ENCODE measurements around the gene MFSD12.

- TF ChIP-seq, protein P1, sequence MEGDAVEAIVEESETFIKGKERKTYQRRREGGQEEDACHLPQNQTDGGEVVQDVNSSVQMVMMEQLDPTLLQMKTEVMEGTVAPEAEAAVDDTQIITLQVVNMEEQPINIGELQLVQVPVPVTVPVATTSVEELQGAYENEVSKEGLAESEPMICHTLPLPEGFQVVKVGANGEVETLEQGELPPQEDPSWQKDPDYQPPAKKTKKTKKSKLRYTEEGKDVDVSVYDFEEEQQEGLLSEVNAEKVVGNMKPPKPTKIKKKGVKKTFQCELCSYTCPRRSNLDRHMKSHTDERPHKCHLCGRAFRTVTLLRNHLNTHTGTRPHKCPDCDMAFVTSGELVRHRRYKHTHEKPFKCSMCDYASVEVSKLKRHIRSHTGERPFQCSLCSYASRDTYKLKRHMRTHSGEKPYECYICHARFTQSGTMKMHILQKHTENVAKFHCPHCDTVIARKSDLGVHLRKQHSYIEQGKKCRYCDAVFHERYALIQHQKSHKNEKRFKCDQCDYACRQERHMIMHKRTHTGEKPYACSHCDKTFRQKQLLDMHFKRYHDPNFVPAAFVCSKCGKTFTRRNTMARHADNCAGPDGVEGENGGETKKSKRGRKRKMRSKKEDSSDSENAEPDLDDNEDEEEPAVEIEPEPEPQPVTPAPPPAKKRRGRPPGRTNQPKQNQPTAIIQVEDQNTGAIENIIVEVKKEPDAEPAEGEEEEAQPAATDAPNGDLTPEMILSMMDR (conservative IDR thresholded peaks at IDR 0.05 in 1 of 2, IDR thresholded peaks at IDR 0.05 in 1 of 2; ENCODE audit: extremely low read depth in 1 of 2, insufficient read depth in 1 of 2, low read depth in 1 of 2, low read length in 2 of 2): no peak
- TF ChIP-seq EZH2 (IDR thresholded peaks at IDR 0.05; ENCODE audit: borderline replicate concordance, low read length): no peak
Observed at GRCh38 chr19:3605361-3605760, 48.0 kb upstream of the MFSD12 start.

All from mammary epithelial cell (primary cell).